Smooth muscle cell (in vitro differentiated cells): ENCODE measurements around the gene RPGRIP1L. TPM values are rescaled to one million over a fixed set of nuclear protein-coding genes. Genes with fewer than 3 reads are reported as not detected.

ENCODE experiments used
- DNase-seq: peaks from one replicate; lab custom pipeline; 2025; ENCODE audit not compliant: unreplicated experiment; lab: John Stamatoyannopoulos, UW
- H2AFZ ChIP-seq: fragments of 200-600 bp; sonication (generic); 2 replicates; pipeline ENCODE4 v1.6.0; 2016; ENCODE audit warnings: antibody characterized with exemption, low read depth, mild to moderate bottlenecking
- H3F3A ChIP-seq: fragments of 200-600 bp; sonication (generic); 2 replicates; pipeline ENCODE4 v1.6.0; 2017; ENCODE audit warnings: antibody characterized with exemption, low read depth
- H3K27ac ChIP-seq: fragments of 200-600 bp; sonication (generic); 2 replicates; pipeline ENCODE4 v1.5.1; 2016; ENCODE audit warnings: low read depth, mild to moderate bottlenecking
- H3K27me3 ChIP-seq: fragments of 200-600 bp; sonication (generic); 2 replicates; pipeline ENCODE4 v1.6.1; 2016; ENCODE audit warnings: low read depth, mild to moderate bottlenecking
- H3K36me3 ChIP-seq: fragments of 200-600 bp; sonication (generic); 2 replicates; pipeline ENCODE4 v1.5.1; 2016; ENCODE audit warnings: low read depth
- H3K4me1 ChIP-seq: fragments of 200-600 bp; sonication (generic); 2 replicates; pipeline ENCODE4 v1.5.1; 2016; ENCODE audit warnings: low read depth
- H3K4me2 ChIP-seq: fragments of 200-600 bp; sonication (generic); 2 replicates; pipeline ENCODE4 v1.6.0; 2016; ENCODE audit warnings: mild to moderate bottlenecking
- H3K4me3 ChIP-seq: fragments of 200-600 bp; sonication (generic); 2 replicates; pipeline ENCODE4 v1.5.1; 2016; ENCODE audit warnings: mild to moderate bottlenecking
- H3K79me2 ChIP-seq: fragments of 200-600 bp; sonication (generic); 2 replicates; pipeline ENCODE4 v1.6.0; 2016; ENCODE audit warnings: low read depth, mild to moderate bottlenecking
- H3K9ac ChIP-seq: fragments of 200-600 bp; sonication (generic); 2 replicates; pipeline ENCODE4 v1.6.0; 2016; ENCODE audit warnings: low read depth
- H3K9me3 ChIP-seq: fragments of 200-600 bp; sonication (generic); replicated peaks from 2 replicates; pipeline ENCODE4 v1.5.1; 2016; ENCODE audit warnings: low read depth
- H4K20me1 ChIP-seq: fragments of 200-600 bp; sonication (generic); 2 replicates; pipeline ENCODE4 v1.6.0; 2016; ENCODE audit warnings: low read depth
- CTCF ChIP-seq: fragments of 200-600 bp; sonication (generic); IDR thresholded peaks from 2 replicates; pipeline ENCODE4 v1.5.1; 2017; ENCODE audit warnings: borderline replicate concordance, mild to moderate bottlenecking, antibody characterized with exemption; ENCODE audit not compliant: insufficient read depth, poor library complexity, severe bottlenecking
- WGBS: methylation state at CpG from one replicate; pipeline ENCODE4 v1.1.7; 2016; ENCODE audit warnings: low lambda C conversion rate; 5-methylcytosine and 5-hydroxymethylcytosine counted together
- polyA plus RNA-seq: library from polyadenylated mRNA; unstranded; fragments of >200 nt; fragmentation: Nextera tagmentation; extraction: Ambion mirVana; gene quantifications from 2 replicates; pipeline ENCODE4 v1.2.1, GENCODE V29; 2016
- total RNA-seq: library from RNA; depleted of rRNA; stranded (reverse); fragments of >200 nt; gene quantifications from 2 replicates; pipeline ENCODE4 v1.2.3, GENCODE V29; 2014

The RPGRIP1L gene
- total and polyA plus RNA-seq, 2 experiments from 2014 or later, result 5.8 to 11.6 TPM

- DNase-seq, result no peak
Measured at GRCh38 chr16:53714205-53715022, 10.8 kb upstream of the RPGRIP1L start.

GRCh38 chr16:53713403-53714204 lies 9.9 kb upstream of the RPGRIP1L start:
- no peak for TF ChIP-seq CTCF
- Histone ChIP-seq H3K79me2 (peaks cover 91% of the 10 kb centered on the region), H3F3A (no peaks in the 10 kb centered on the region), H3K9ac (no peak overlapping the region), H3K4me1 (peaks cover 10% of the 10 kb centered on the region), H3K4me3 (no peak overlapping the region), H4K20me1 (peaks cover 95% of the 10 kb centered on the region), H3K27me3 (no peaks in the 10 kb centered on the region), H3K9me3 (no peaks in the 10 kb centered on the region), H3K4me2 (no peak overlapping the region), H2AFZ (no peak overlapping the region), H3K36me3 (no peaks in the 10 kb centered on the region), H3K27ac (no peak overlapping the region)
- 76% methylated on average over 3 of the region's 3 CpGs for WGBS
- no peak for DNase-seq

More at GRCh38 chr16:53714205-53715022, 10.8 kb upstream of the RPGRIP1L start:
- Histone ChIP-seq H3K9ac (no peak overlapping the region), H3K27ac (no peak overlapping the region), H3F3A (no peaks in the 10 kb centered on the region), H3K36me3 (no peaks in the 10 kb centered on the region), H3K4me1 (peaks cover 10% of the 10 kb centered on the region), H3K4me2 (no peak overlapping the region), H3K9me3 (no peaks in the 10 kb centered on the region), H4K20me1 (peaks cover 95% of the 10 kb centered on the region), H3K79me2 (peaks cover 90% of the 10 kb centered on the region), H3K4me3 (no peak overlapping the region), H2AFZ (no peak overlapping the region), H3K27me3 (no peaks in the 10 kb centered on the region)
- WGBS, result 65% methylated on average over 7 of the region's 7 CpGs
- TF ChIP-seq CTCF, result no peak

- Histone ChIP-seq H3K4me2 (no peak overlapping the region), H3K9ac (no peak overlapping the region), H3F3A (no peaks in the 10 kb centered on the region), H3K27me3 (no peaks in the 10 kb centered on the region), H3K4me1 (peaks cover 10% of the 10 kb centered on the region), H3K79me2 (peaks cover 91% of the 10 kb centered on the region), H3K4me3 (no peak overlapping the region), H4K20me1 (peaks cover 81% of the 10 kb centered on the region), H3K36me3 (no peaks in the 10 kb centered on the region), H3K27ac (no peak overlapping the region), H3K9me3 (no peaks in the 10 kb centered on the region), H2AFZ (no peak overlapping the region)
- DNase-seq, result no peak
- WGBS, result 90% methylated on average over 2 of the region's 2 CpGs
- TF ChIP-seq CTCF, result no peak
Measured at GRCh38 chr16:53712065-53712464, 8.4 kb upstream of the RPGRIP1L start.
